Neuronal stem cell (in vitro differentiated cells): ENCODE data around the gene XPR1.
"Not testable (repeated sequence)": the region's sequence is repeated elsewhere in the genome, so short reads cannot be mapped to it uniquely, and the experiment has no call there.

Source experiments
- DNase-seq: peaks from one replicate; pipeline ENCODE4 v3.0.0-alpha.2; 2013; ENCODE audit warnings: low spot score
- H2AFZ ChIP-seq: one replicate; pipeline ENCODE4 v1.6.1; 2013; ENCODE audit warnings: mild to moderate bottlenecking, low read length, inconsistent platforms
- H2AK5ac ChIP-seq: 2 replicates; pipeline ENCODE4 v1.6.1; 2013; ENCODE audit warnings: low read depth, mild to moderate bottlenecking, inconsistent platforms, low read length, moderate library complexity, mixed read lengths
- H2BK120ac ChIP-seq: 2 replicates; pipeline ENCODE4 v1.6.1; 2013; ENCODE audit warnings: low read depth, mild to moderate bottlenecking, inconsistent platforms, low read length, moderate library complexity, mixed read lengths
- H2BK12ac ChIP-seq: one replicate; pipeline ENCODE4 v1.6.1; 2013; ENCODE audit warnings: low read length, inconsistent platforms
- H2BK15ac ChIP-seq: 2 replicates; pipeline ENCODE4 v1.6.1; 2013; ENCODE audit warnings: mild to moderate bottlenecking, low read length, inconsistent platforms, mixed read lengths
- H2BK5ac ChIP-seq: one replicate; pipeline ENCODE4 v1.6.1; 2013; ENCODE audit warnings: inconsistent platforms, mild to moderate bottlenecking, low read length, moderate library complexity
- H3K14ac ChIP-seq: one replicate; pipeline ENCODE4 v1.6.1; 2013; ENCODE audit warnings: low read length, inconsistent platforms
- H3K18ac ChIP-seq: 2 replicates; pipeline ENCODE4 v1.6.1; 2013; ENCODE audit warnings: low read length, inconsistent platforms
- H3K23ac ChIP-seq: 2 replicates; pipeline ENCODE4 v1.6.1; 2013; ENCODE audit warnings: low read depth, mild to moderate bottlenecking, mixed read lengths, low read length, inconsistent platforms; ENCODE audit not compliant: poor library complexity
- H3K27ac ChIP-seq: replicated peaks from 3 replicates; pipeline ENCODE4 v1.5.1; 2013; ENCODE audit warnings: low read length, inconsistent platforms
- H3K27me3 ChIP-seq, 3 experiments: 2 replicates each; pipeline ENCODE4 v1.6.1; 2013; ENCODE audit warnings: low read length in 3 of 3, mild to moderate bottlenecking in 2 of 3, inconsistent platforms in 1 of 3, low read depth in 1 of 3, mixed read lengths in 1 of 3, moderate library complexity in 1 of 3; ENCODE audit not compliant: control insufficient read depth in 3 of 3, insufficient read depth in 3 of 3
- H3K36me3 ChIP-seq, 2 donors: replicated peaks in 1 of 2; 2 replicates each; pipeline ENCODE4 v1.6.1; 2013; ENCODE audit warnings: low read length in 2 of 2; ENCODE audit not compliant: control insufficient read depth in 2 of 2, insufficient read depth in 2 of 2
- H3K4ac ChIP-seq: 2 replicates; pipeline ENCODE4 v1.6.1; 2013; ENCODE audit warnings: inconsistent platforms, mild to moderate bottlenecking, low read length, moderate library complexity
- H3K4me1 ChIP-seq, 2 donors: 1 replicate in 1 of 2; 2 replicates in 1 of 2; pipeline ENCODE4 v1.6.1; 2013; ENCODE audit warnings: low read length in 2 of 2, low read depth in 1 of 2; ENCODE audit not compliant: control insufficient read depth in 2 of 2, insufficient read depth in 1 of 2
- H3K4me2 ChIP-seq: one replicate; pipeline ENCODE4 v1.6.1; 2013; ENCODE audit warnings: mild to moderate bottlenecking, low read length, inconsistent platforms; ENCODE audit not compliant: insufficient read depth, poor library complexity, severe bottlenecking
- H3K4me3 ChIP-seq, 2 donors: 2 replicates each; pipeline ENCODE4 v1.5.1; 2013; ENCODE audit warnings: low read length in 2 of 2, mild to moderate bottlenecking in 2 of 2, inconsistent platforms in 1 of 2, moderate library complexity in 1 of 2
- H3K79me1 ChIP-seq: one replicate; pipeline ENCODE4 v1.6.1; 2013; ENCODE audit warnings: low read depth, mild to moderate bottlenecking, inconsistent platforms, low read length, moderate library complexity
- H3K9ac ChIP-seq: one replicate; pipeline ENCODE4 v1.6.1; 2013; ENCODE audit warnings: mild to moderate bottlenecking, low read depth, low read length, inconsistent platforms; ENCODE audit not compliant: poor library complexity
- H3K9me3 ChIP-seq, 2 donors: replicated peaks in 1 of 2; 2 replicates each; pipeline versions ENCODE3 to v1.6.1; 2013; ENCODE audit warnings: low read length in 2 of 2, mild to moderate bottlenecking in 2 of 2, inconsistent platforms in 1 of 2, low read depth in 1 of 2, mixed read lengths in 1 of 2, moderate library complexity in 1 of 2; ENCODE audit not compliant: control insufficient read depth in 2 of 2, insufficient read depth in 1 of 2
- H4K8ac ChIP-seq: one replicate; pipeline ENCODE4 v1.6.1; 2013; ENCODE audit warnings: low read depth, mild to moderate bottlenecking, inconsistent platforms, low read length, moderate library complexity
- H4K91ac ChIP-seq: one replicate; pipeline ENCODE4 v1.6.1; 2013; ENCODE audit warnings: low read length, low read depth, mild to moderate bottlenecking, inconsistent platforms; ENCODE audit not compliant: poor library complexity
- WGBS, 2 donors: extraction: QIAGEN DNeasy Blood & Tissue Kit; methylation state at CpG; one replicate each; pipeline ENCODE4 v1.1.7; 2013; ENCODE audit warnings: missing lambda C conversion rate in 2 of 2, mixed read lengths in 1 of 2; ENCODE audit not compliant: insufficient read length in 2 of 2, insufficient replicate concordance in 1 of 2; ENCODE audit errors: extremely low coverage in 2 of 2; 5-methylcytosine and 5-hydroxymethylcytosine counted together

XPR1 gene

GRCh38 chr1:180815188-180815587 lies 183.4 kb downstream of the XPR1 start:
- Histone ChIP-seq H3K14ac (no peak overlapping the region), H3K9me3 (peaks cover 0 to 2% of the 10 kb centered on the region in 2 donors), H3K27ac (no peak overlapping the region), H3K23ac (no peak overlapping the region), H4K91ac (no peak overlapping the region), H2AFZ (no peak overlapping the region), H3K4me3 (no peak overlapping the region), H3K27me3 (no peaks in the 10 kb centered on the region), H3K36me3 (peaks cover 0 to 43% of the 10 kb centered on the region in 2 donors), H2BK120ac (no peak overlapping the region), H4K8ac (no peak overlapping the region), H3K18ac (no peak overlapping the region), H2BK5ac (no peak overlapping the region), H2AK5ac (no peak overlapping the region), H3K4me2 (no peak overlapping the region), H3K4ac (no peak overlapping the region), H3K4me1 (peaks cover 0 to 2% of the 10 kb centered on the region in 2 donors), H2BK12ac (no peak overlapping the region), H2BK15ac (no peak overlapping the region), H3K9ac (no peak overlapping the region), H3K79me1 (peaks cover 2% of the 10 kb centered on the region)
- no CpG with 5 or more reads among the region's 4 CpGs for WGBS, 2 donors
- no peak for DNase-seq

GRCh38 chr1:180816132-180816531 lies 184.3 kb downstream of the XPR1 start:
- H3K9me3 ChIP-seq = peaks cover 0 to 10% of the 10 kb centered on the region in 2 donors
- peaks cover 0 to 2% of the 10 kb centered on the region in 2 donors for H3K4me1 ChIP-seq
- no peak overlapping the region for H2BK12ac ChIP-seq
- H3K36me3 ChIP-seq = peaks cover 0 to 36% of the 10 kb centered on the region in 2 donors
- H4K8ac ChIP-seq = no peak overlapping the region
- H3K4me3 ChIP-seq = no peak overlapping the region
- no peak overlapping the region for H3K4ac ChIP-seq
- H2BK15ac ChIP-seq = no peak overlapping the region
- no peaks in the 10 kb centered on the region for H3K27me3 ChIP-seq
- no peak overlapping the region for H4K91ac ChIP-seq
- H3K23ac ChIP-seq = no peak overlapping the region
- H3K4me2 ChIP-seq = no peak overlapping the region
- H3K14ac ChIP-seq = no peak overlapping the region
- no peak overlapping the region for H2AK5ac ChIP-seq
- H3K79me1 ChIP-seq = peaks cover 2% of the 10 kb centered on the region
- H2BK120ac ChIP-seq = no peak overlapping the region
- WGBS, 2 donors = no CpG with 5 or more reads among the region's 10 CpGs
- H2AFZ ChIP-seq = no peak overlapping the region
- no peak for DNase-seq
- no peak overlapping the region for H3K27ac ChIP-seq
- H2BK5ac ChIP-seq = no peak overlapping the region
- H3K18ac ChIP-seq = no peak overlapping the region
- no peak overlapping the region for H3K9ac ChIP-seq

GRCh38 chr1:180821970-180822369 lies 190.1 kb downstream of the XPR1 start:
- DNase-seq = no peak
- Histone ChIP-seq H3K36me3 (peaks cover 0 to 26% of the 10 kb centered on the region in 2 donors), H2BK15ac (no peak overlapping the region), H3K18ac (no peak overlapping the region), H3K4me3 (no peak overlapping the region), H3K23ac (no peak overlapping the region), H2AFZ (no peak overlapping the region), H3K4me2 (no peak overlapping the region), H3K79me1 (no peaks in the 10 kb centered on the region), H3K27ac (no peak overlapping the region), H2BK120ac (no peak overlapping the region), H2AK5ac (no peak overlapping the region), H3K4ac (no peak overlapping the region), H2BK5ac (no peak overlapping the region), H4K8ac (no peak overlapping the region), H2BK12ac (no peak overlapping the region), H3K9me3 (peaks cover 0 to 13% of the 10 kb centered on the region in 2 donors), H3K4me1 (no peaks in the 10 kb centered on the region), H3K9ac (no peak overlapping the region), H3K14ac (no peak overlapping the region), H3K27me3 (no peaks in the 10 kb centered on the region), H4K91ac (no peak overlapping the region)
- WGBS, 2 donors = no CpG with 5 or more reads among the region's 2 CpGs

- not testable (repeated sequence) for H4K8ac ChIP-seq, H2BK12ac ChIP-seq, H3K4me3 ChIP-seq, H3K79me1 ChIP-seq, H3K9ac ChIP-seq, H3K4ac ChIP-seq, H2AK5ac ChIP-seq, H2BK5ac ChIP-seq, H3K4me2 ChIP-seq, H3K14ac ChIP-seq, H3K23ac ChIP-seq, H2AFZ ChIP-seq, DNase-seq, H4K91ac ChIP-seq, H3K27ac ChIP-seq, H2BK15ac ChIP-seq, H2BK120ac ChIP-seq, H3K27me3 ChIP-seq, H3K18ac ChIP-seq
- H3K9me3 ChIP-seq = peaks cover 2 to 15% of the 10 kb centered on the region in 2 donors
- no CpG with 5 or more reads among the region's 2 CpGs for WGBS, 2 donors
- H3K4me1 ChIP-seq = peaks cover 2 to 16% of the 10 kb centered on the region in 2 donors
- peaks cover 1 to 33% of the 10 kb centered on the region in 2 donors for H3K36me3 ChIP-seq
Observed at GRCh38 chr1:180831507-180831906, 199.7 kb downstream of the XPR1 start.
